ENCODE data around the gene CCT4.

DNA sequence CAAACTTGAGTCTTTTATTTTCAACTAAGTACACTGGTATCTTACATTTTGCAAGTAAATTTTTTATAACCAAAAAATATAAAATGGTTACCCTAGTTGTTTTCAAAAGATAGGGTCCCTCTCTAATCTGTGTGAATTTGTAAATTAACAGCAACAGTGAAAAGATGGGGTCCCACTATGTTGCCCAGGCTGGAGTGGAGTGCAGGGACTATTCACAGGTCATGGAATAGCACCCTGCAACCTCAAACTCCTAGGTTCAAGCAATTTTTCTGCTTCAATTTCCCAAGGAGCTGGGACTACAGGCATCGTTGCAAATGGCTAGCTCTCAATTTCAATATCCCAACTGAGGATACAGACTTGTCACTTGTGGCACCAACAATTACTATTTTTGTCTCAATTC is 12.1 kb downstream of the CCT4 start:
- TF ChIP-seq, protein P1, sequence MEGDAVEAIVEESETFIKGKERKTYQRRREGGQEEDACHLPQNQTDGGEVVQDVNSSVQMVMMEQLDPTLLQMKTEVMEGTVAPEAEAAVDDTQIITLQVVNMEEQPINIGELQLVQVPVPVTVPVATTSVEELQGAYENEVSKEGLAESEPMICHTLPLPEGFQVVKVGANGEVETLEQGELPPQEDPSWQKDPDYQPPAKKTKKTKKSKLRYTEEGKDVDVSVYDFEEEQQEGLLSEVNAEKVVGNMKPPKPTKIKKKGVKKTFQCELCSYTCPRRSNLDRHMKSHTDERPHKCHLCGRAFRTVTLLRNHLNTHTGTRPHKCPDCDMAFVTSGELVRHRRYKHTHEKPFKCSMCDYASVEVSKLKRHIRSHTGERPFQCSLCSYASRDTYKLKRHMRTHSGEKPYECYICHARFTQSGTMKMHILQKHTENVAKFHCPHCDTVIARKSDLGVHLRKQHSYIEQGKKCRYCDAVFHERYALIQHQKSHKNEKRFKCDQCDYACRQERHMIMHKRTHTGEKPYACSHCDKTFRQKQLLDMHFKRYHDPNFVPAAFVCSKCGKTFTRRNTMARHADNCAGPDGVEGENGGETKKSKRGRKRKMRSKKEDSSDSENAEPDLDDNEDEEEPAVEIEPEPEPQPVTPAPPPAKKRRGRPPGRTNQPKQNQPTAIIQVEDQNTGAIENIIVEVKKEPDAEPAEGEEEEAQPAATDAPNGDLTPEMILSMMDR (IDR thresholded peaks at IDR 0.05; ENCODE audit: low read depth, low read length, poor library complexity, severe bottlenecking) = no peak
- TF ChIP-seq EZH2phosphoT487 (IDR thresholded peaks at IDR 0.05; ENCODE audit: borderline replicate concordance, low read length) = no peak

All from DOHH2 (cell line).